ENCODE measurements around the gene ATOH8.

The ATOH8 gene

DNA sequence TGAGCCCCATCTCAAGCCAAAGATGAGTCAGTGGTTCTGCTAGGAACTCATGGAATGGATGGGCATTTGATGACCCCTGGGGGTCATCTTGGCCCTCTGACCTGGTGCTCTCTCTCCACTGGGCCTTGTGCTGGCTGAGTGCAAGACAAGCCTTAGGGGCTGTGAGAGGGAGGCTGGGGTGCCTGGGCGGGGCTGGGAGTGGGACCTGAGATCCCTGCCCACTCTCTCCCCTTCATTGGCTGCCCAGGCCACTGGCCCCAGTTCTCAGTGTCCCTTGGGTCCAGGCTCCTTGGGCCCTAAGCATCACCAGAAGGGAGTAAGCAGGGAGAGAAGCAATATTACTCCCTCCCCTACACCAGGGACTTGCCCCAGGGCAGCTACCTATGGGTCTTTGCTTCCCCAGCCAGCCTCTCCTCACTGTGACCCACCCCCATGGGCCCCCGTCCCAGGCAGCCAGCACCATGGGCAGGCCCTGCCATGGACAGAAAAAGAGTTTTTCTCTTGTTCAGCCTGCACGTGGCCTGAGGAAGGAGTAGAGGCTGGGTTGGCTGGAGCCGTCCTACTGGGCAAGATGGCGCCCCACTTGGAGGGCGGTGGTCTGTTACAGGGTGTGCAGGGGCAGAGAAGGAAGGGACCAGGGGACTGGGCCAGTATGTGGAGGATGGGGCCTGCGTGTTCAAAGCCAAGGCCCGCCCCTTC, 33.6 kb downstream of the ATOH8 start:
- DNase-seq (ENCODE audit: low read depth): no peak

GRCh38 chr2:85787981-85788340, 34.2 kb downstream of the ATOH8 start:
- no peak for DNase-seq (ENCODE audit: low read depth)

GRCh38 chr2:85788603-85789002, 34.8 kb downstream of the ATOH8 start:
- DNase-seq (ENCODE audit: low read depth): no peak

DNA sequence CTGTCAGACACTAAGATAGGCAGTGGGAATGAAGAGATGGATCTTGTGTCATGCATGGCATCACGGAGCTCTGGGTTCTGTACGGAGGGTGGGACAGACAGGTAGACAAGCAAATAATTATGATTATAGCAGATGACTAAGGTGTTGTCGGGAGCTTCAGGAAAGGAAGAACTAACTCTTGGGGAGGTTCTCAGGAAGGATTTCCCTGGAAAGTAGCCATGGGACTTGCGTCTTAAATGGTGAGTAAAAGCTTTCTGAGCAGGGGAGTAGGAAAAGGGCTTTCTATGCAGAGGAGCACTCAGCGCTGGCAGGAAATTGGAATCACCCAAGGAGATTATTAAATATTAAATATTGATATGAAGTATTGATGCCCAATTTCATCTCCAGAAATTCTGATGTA, 35.5 kb downstream of the ATOH8 start:
- no peak for DNase-seq (ENCODE audit: low read depth)

DNA sequence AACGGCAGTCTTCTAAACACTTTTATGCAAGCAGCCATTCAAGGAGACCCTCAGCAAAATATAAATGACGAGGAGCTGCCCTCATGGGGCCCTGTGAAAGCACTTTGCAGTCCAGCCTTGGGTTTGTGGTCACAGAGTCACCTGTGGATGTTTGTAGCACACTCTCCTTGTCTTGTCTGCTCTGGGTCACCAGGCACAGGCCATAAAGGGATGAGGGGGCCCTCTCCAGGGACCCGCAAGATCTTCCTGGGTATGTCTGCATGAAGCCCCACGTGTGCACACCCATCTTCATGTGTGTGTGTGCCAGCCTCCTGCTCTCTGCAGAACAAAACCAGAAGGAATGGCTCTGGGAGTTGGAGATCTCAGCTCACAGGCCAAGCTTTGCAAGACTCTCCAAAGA, 36.2 kb downstream of the ATOH8 start:
- no peak for DNase-seq (ENCODE audit: low read depth)

DNA sequence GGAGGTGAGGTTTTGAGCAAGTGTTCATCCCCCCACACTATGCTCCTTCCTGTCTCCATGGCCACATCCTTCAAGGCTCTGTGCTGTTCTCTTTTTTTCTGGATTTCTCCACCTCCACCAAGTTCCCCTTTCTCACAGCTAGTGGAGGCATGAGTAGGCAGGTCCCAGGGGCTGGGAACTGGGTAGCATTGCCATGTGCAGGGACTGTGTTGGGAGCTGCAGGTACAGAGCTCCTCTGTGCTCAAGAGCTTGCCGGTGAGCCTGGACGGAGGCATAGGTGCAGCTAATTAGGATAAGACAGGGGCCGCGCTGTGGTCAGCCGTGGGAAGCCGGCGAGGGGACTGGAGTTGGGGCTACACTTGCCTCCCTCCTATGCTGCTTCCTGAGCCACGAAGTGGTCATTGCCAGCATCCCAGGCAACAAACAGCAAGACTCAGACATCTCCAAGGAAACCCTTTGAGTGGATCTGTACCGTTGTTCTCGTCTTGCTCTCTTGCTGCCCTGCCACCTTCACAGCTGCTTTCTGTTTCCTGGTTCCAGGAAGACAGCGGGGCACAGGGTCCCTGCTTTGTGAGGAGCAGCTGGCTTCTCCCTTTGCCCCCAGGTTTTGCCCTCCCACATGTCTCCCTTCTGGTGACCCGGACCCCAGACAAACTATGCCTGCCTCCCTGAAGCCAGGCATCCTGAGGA, 36.9 kb downstream of the ATOH8 start:
- DNase-seq (ENCODE audit: low read depth): no peak

- DNase-seq (ENCODE audit: low read depth): no peak
Observed at GRCh38 chr2:85791704-85792565, 38.1 kb downstream of the ATOH8 start.

- DNase-seq (ENCODE audit: low read depth): peak; percentile 46
Observed at GRCh38 chr2:85792783-85793441, 39.1 kb downstream of the ATOH8 start.

DNA sequence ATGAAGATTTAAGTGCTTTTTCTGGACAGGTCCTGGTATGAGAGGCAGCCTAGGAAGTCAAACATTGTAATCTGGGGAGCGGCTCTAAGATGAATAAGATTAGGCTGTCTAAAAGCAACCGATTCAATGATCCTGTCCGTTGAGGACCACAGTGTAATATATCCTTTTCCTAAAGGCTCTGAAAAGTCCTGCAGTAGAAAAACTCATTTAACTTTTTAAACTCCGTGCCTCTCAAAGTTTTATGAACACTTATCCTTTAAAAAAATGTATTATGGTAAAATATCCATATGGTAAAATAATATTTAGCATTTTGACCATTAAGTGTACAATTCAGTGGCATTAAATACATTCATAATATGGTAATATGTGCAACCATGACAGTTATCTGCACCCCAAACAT, 39.8 kb downstream of the ATOH8 start:
- no peak for DNase-seq (ENCODE audit: low read depth)

DNA sequence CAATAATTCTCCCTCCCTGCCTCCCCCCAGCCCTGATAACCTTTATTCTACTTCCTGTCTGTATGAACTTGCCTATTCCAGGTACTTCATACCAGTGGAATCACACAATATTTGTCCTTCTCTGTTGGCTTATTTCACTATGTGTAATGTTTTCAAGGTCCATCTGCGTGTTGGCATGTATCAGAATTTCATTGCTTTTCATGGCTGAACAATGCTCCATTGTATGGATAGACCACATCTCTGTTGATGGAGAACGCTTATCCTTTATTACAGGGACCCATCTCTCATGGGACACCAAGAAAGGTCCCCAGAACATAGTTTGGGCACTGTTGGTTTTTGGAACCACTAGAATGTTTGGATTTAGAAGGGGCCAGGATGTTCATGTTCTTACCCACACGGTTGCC, 40.2 kb downstream of the ATOH8 start:
- no peak for DNase-seq (ENCODE audit: low read depth)

DNA sequence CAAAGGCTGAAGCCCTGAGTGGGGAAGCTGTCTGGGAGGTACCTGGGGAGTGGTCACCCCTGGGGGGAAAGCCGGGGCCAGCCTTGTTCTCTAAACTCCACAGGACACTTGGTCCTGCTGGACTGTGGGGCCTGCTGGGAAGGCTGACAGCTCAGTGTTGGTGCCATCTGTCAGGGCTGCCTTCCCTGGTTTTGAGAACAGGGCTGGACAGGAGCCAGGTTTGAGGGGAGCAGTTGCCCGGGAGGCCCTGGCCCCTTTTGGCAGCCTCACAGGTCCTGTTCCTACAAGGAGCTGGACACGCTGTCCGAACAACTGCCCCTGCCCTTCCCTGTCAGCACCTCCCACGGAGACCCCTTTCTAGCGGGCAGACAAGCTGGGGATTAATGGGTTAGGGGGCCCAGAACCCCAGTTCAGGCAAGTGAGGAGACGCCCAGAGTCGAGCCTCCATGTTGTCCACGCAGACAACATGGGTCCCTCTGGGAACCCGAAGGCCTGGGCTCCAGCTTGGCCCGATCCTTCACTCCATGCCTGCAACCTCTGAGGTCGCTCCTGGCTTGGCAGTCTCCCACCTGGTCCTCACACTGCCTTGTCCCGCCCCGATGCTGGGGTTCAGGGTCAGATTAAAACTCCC, 40.8 kb downstream of the ATOH8 start:
- no peak for DNase-seq (ENCODE audit: low read depth)

- DNase-seq (ENCODE audit: low read depth): no peak
Observed at GRCh38 chr2:85795331-85796045, 41.7 kb downstream of the ATOH8 start.

- no peak for DNase-seq (ENCODE audit: low read depth)
Observed at GRCh38 chr2:85796046-85796340, 42.2 kb downstream of the ATOH8 start.

- DNase-seq (ENCODE audit: low read depth): no peak
Observed at GRCh38 chr2:85796341-85797262, 42.8 kb downstream of the ATOH8 start.

DNA sequence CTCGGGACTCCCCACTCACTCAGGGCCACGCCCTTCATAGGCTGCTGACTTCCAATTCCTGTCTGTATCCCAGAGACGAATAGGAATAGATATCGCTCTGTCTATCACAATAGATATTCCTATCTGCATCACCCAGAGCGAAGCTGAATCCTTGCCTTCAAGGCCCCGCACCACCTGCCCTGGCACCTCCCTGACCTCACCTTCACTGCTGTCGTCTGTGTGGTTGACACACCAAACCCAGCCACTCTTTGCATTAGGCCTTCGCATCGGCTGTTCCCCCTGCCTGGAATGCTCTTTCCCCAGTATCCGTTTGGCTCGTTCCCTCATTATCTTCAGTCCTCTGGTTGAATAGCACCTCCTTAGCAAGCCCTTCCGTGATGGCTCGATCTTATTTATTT, 43.5 kb downstream of the ATOH8 start:
- no peak for DNase-seq (ENCODE audit: low read depth)

DNA sequence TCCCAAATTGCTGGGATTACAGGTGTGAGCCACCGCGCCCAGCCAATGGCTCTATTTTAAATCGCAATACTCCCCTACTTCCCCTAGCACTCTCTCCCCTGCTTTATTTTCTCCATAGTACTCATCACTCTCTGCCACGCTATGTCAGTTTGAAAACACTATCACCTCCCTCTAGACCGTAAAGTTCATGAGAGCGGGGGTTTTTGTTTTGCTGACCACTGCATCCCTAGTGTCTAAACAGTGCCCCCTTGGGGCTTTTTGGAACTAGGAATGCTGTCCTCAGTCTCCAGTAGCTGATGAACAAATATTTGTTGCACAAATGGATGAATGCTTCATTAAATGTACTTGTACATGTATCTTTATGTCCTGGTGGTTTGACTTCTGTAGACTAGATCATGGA, 44.1 kb downstream of the ATOH8 start:
- peak; percentile 26 for DNase-seq (ENCODE audit: low read depth)

- DNase-seq (ENCODE audit: low read depth): no peak
Observed at GRCh38 chr2:85799215-85799956, 45.6 kb downstream of the ATOH8 start.

- DNase-seq (ENCODE audit: low read depth): no peak
Observed at GRCh38 chr2:85800586-85800985, 46.8 kb downstream of the ATOH8 start.

DNA sequence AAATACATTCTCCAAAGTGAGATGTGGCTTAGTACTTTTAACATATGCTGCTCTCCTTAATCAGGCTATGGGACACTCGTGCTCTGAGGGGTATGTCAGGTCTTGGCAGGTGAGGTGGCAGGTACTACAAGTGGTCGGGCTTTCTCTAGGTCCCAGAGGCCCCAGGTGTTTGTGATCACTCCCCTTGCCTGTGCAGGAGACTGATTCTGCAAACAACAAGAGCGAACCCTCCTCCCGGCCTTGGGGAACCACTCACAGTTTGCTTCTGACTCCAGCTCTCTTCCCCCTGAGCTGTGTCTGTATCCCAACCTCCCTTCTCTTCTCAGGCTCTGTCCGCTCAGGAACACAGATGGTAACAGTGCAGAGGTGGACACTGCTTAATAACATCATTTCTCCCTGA, 48.1 kb downstream of the ATOH8 start:
- DNase-seq (ENCODE audit: low read depth): no peak
